NOMO-1 (cell line): ENCODE measurements around the gene CMIP.
A peak's percentile ranks its signal among the peaks of the same experiment; 100 is the strongest.
"Not testable (repeated sequence)": the region's sequence is repeated elsewhere in the genome, so short reads cannot be mapped to it uniquely, and the experiment has no call there.

Experiments used
- DNase-seq, 2 experiments: peaks; one replicate each; lab custom pipeline; 2025; ENCODE audit not compliant: unreplicated experiment in 2 of 2; lab: John Stamatoyannopoulos, UW

CMIP gene

GRCh38 chr16:81688839-81689238 is 244.2 kb downstream of the CMIP start:
- not testable (repeated sequence) for DNase-seq

- DNase-seq, result no peak
Measured at GRCh38 chr16:81692021-81692420, 247.4 kb downstream of the CMIP start.

- no peak for DNase-seq
Measured at GRCh38 chr16:81692571-81692970, 248.0 kb downstream of the CMIP start.

GRCh38 chr16:81693041-81693743 is 248.6 kb downstream of the CMIP start:
- no peak for DNase-seq

GRCh38 chr16:81693744-81694303 is 249.2 kb downstream of the CMIP start:
- DNase-seq, result no peak

GRCh38 chr16:81694494-81695280 is 250.1 kb downstream of the CMIP start:
- no peak for DNase-seq

GRCh38 chr16:81695321-81696165 is 250.9 kb downstream of the CMIP start:
- no peak for DNase-seq

GRCh38 chr16:81696166-81696960 is 251.8 kb downstream of the CMIP start:
- DNase-seq, result no peak

- DNase-seq, result peak in 1 of 2 experiments; percentile 1
Measured at GRCh38 chr16:81696961-81697615, 252.5 kb downstream of the CMIP start.

GRCh38 chr16:81697616-81698309 is 253.2 kb downstream of the CMIP start:
- no peak for DNase-seq

GRCh38 chr16:81698310-81698641 is 253.7 kb downstream of the CMIP start:
- no peak for DNase-seq

- DNase-seq, result no peak
Measured at GRCh38 chr16:81699596-81699995, 255.0 kb downstream of the CMIP start.

- DNase-seq, result no peak
Measured at GRCh38 chr16:81700071-81700779, 255.6 kb downstream of the CMIP start.

- DNase-seq, result no peak
Measured at GRCh38 chr16:81700780-81701165, 256.2 kb downstream of the CMIP start.

- DNase-seq, result no peak
Measured at GRCh38 chr16:81701296-81701970, 256.8 kb downstream of the CMIP start.

- no peak for DNase-seq
Measured at GRCh38 chr16:81702506-81702905, 257.9 kb downstream of the CMIP start.

- no peak for DNase-seq
Measured at GRCh38 chr16:81703177-81704155, 258.9 kb downstream of the CMIP start.
